Neuron (in vitro differentiated cells): ENCODE data around the gene ASB12.
A peak's percentile ranks its signal among the peaks of the same experiment; 100 is the strongest.
"Not testable (repeated sequence)": the region's sequence is repeated elsewhere in the genome, so short reads cannot be mapped to it uniquely, and the experiment has no call there.

ENCODE experiments used
- H2AFZ ChIP-seq: one replicate; pipeline ENCODE4 v1.6.1; 2013; ENCODE audit warnings: low read depth, mild to moderate bottlenecking, inconsistent platforms, low read length, moderate library complexity
- H3K27me3 ChIP-seq: one replicate; pipeline ENCODE4 v1.6.1; 2013; ENCODE audit warnings: low read length; ENCODE audit not compliant: insufficient read depth
- H3K36me3 ChIP-seq: one replicate; pipeline ENCODE4 v1.6.1; 2013; ENCODE audit warnings: low read length; ENCODE audit not compliant: insufficient read depth
- H3K4me1 ChIP-seq: one replicate; pipeline ENCODE4 v1.6.1; 2013; ENCODE audit warnings: low read length; ENCODE audit not compliant: insufficient read depth
- H3K4me3 ChIP-seq: 2 replicates; pipeline ENCODE4 v1.5.1; 2013; ENCODE audit warnings: mild to moderate bottlenecking, low read length, moderate library complexity
- H3K9me3 ChIP-seq: one replicate; pipeline ENCODE4 v1.6.1; 2013; ENCODE audit warnings: low read length

Gene ASB12

GRCh38 chrX:64230123-64230970 is at the start of gene ASB12:
Gene ASB12 (minus strand): TSS chrX:64230607. CDS start chrX:64225650, 4,957 bp downstream.
- Histone ChIP-seq H3K9me3 (no peaks in the 10 kb centered on the region), H3K27me3 (no peaks in the 10 kb centered on the region), H3K36me3 (no peaks in the 10 kb centered on the region), H3K4me3 (no peak within 1 kb of the TSS), H3K4me1 (no peaks in the 10 kb centered on the region), H2AFZ (no peak within 1 kb of the TSS)

GRCh38 chrX:64265265-64265664 is 34.9 kb upstream of the ASB12 start:
- no peaks in the 10 kb centered on the region for H3K9me3 ChIP-seq
- no peak overlapping the region for H3K4me3 ChIP-seq
- no peaks in the 10 kb centered on the region for H3K27me3 ChIP-seq
- no peaks in the 10 kb centered on the region for H3K4me1 ChIP-seq
- H3K36me3 ChIP-seq: no peaks in the 10 kb centered on the region
- H2AFZ ChIP-seq: no peak overlapping the region

GRCh38 chrX:64229154-64229553 is 1.3 kb downstream of the ASB12 start:
- no peaks in the 10 kb centered on the region for H3K4me1 ChIP-seq
- H2AFZ ChIP-seq: no peak overlapping the region
- no peaks in the 10 kb centered on the region for H3K9me3 ChIP-seq
- no peak overlapping the region for H3K4me3 ChIP-seq
- no peaks in the 10 kb centered on the region for H3K36me3 ChIP-seq
- no peaks in the 10 kb centered on the region for H3K27me3 ChIP-seq

GRCh38 chrX:64218023-64218422 is 12.4 kb downstream of the ASB12 start:
- no peak overlapping the region for H3K4me3 ChIP-seq
- no peak overlapping the region for H2AFZ ChIP-seq
- no peaks in the 10 kb centered on the region for H3K36me3 ChIP-seq
- no peaks in the 10 kb centered on the region for H3K9me3 ChIP-seq
- H3K4me1 ChIP-seq: no peaks in the 10 kb centered on the region
- peaks cover 2% of the 10 kb centered on the region for H3K27me3 ChIP-seq

- H3K4me1 ChIP-seq, H3K27me3 ChIP-seq, H3K4me3 ChIP-seq, H3K36me3 ChIP-seq, H2AFZ ChIP-seq, H3K9me3 ChIP-seq: not testable (repeated sequence)
These were observed 16.4 kb downstream of the ASB12 start for GRCh38 chrX:64213989-64214388.

- Histone ChIP-seq H3K4me3 (peak overlapping the region; percentile 77), H2AFZ (peak overlapping the region; percentile 38), H3K9me3 (no peaks in the 10 kb centered on the region), H3K4me1 (peaks cover 6% of the 10 kb centered on the region), H3K27me3 (no peaks in the 10 kb centered on the region), H3K36me3 (no peaks in the 10 kb centered on the region)
These were observed 23.7 kb downstream of the ASB12 start for GRCh38 chrX:64206556-64207162.

GRCh38 chrX:64205735-64206501 is 24.5 kb downstream of the ASB12 start:
- peak overlapping the region; percentile 55 for H2AFZ ChIP-seq
- no peaks in the 10 kb centered on the region for H3K27me3 ChIP-seq
- peak overlapping the region; percentile 77 for H3K4me3 ChIP-seq
- peaks cover 6% of the 10 kb centered on the region for H3K4me1 ChIP-seq
- H3K9me3 ChIP-seq: no peaks in the 10 kb centered on the region
- H3K36me3 ChIP-seq: no peaks in the 10 kb centered on the region

GRCh38 chrX:64205441-64205734 is 25.0 kb downstream of the ASB12 start, which contains the start of gene AMER1:
Gene AMER1 (minus strand): TSS chrX:64205708. CDS start chrX:64193286, 12,422 bp downstream.
- H3K4me3 ChIP-seq: peak within 1 kb of the TSS; percentile 77
- no peaks in the 10 kb centered on the region for H3K27me3 ChIP-seq

GRCh38 chrX:64204701-64205440 is 25.5 kb downstream of the ASB12 start:
- H3K36me3 ChIP-seq: no peaks in the 10 kb centered on the region
- H3K4me3 ChIP-seq: peak overlapping the region; percentile 77
- peak overlapping the region; percentile 55 for H2AFZ ChIP-seq
- no peaks in the 10 kb centered on the region for H3K27me3 ChIP-seq
- H3K4me1 ChIP-seq: peaks cover 6% of the 10 kb centered on the region
- H3K9me3 ChIP-seq: no peaks in the 10 kb centered on the region

More at GRCh38 chrX:64205441-64205734, 25.0 kb downstream of the ASB12 start, which contains the start of gene AMER1:
- peak within 1 kb of the TSS; percentile 55 for H2AFZ ChIP-seq
- peaks cover 6% of the 10 kb centered on the region for H3K4me1 ChIP-seq
- H3K9me3 ChIP-seq: no peaks in the 10 kb centered on the region
- H3K36me3 ChIP-seq: no peaks in the 10 kb centered on the region

GRCh38 chrX:64204252-64204651 is 26.2 kb downstream of the ASB12 start:
- H3K9me3 ChIP-seq: no peaks in the 10 kb centered on the region
- H3K4me3 ChIP-seq: peak overlapping the region; percentile 77
- H3K36me3 ChIP-seq: no peaks in the 10 kb centered on the region
- H2AFZ ChIP-seq: peak overlapping the region; percentile 6
- no peaks in the 10 kb centered on the region for H3K27me3 ChIP-seq
- peaks cover 6% of the 10 kb centered on the region for H3K4me1 ChIP-seq

GRCh38 chrX:64202808-64203325 is 27.5 kb downstream of the ASB12 start:
- Histone ChIP-seq H3K9me3 (no peaks in the 10 kb centered on the region), H3K4me1 (peaks cover 6% of the 10 kb centered on the region), H3K27me3 (no peaks in the 10 kb centered on the region), H3K36me3 (no peaks in the 10 kb centered on the region), H2AFZ (no peak overlapping the region), H3K4me3 (no peak overlapping the region)

GRCh38 chrX:64198036-64198435 is 32.4 kb downstream of the ASB12 start:
- no peaks in the 10 kb centered on the region for H3K4me1 ChIP-seq
- no peak overlapping the region for H2AFZ ChIP-seq
- peaks cover 5% of the 10 kb centered on the region for H3K36me3 ChIP-seq
- no peaks in the 10 kb centered on the region for H3K27me3 ChIP-seq
- no peak overlapping the region for H3K4me3 ChIP-seq
- H3K9me3 ChIP-seq: no peaks in the 10 kb centered on the region
